Osteoblast (primary cell): Measurements from ENCODE around the gene SF3A1. TPM values are rescaled to one million over a fixed set of nuclear protein-coding genes. Genes with fewer than 3 reads are reported as not detected.

Source experiments
- DNase-seq: peaks from one replicate; pipeline ENCODE4 v3.0.0; 2011; ENCODE audit warnings: low spot score, mixed read lengths; ENCODE audit not compliant: insufficient read length; ENCODE audit errors: missing footprints
- H2AFZ ChIP-seq: 2 replicates; pipeline ENCODE4 v1.6.0; 2011; ENCODE audit warnings: mild to moderate bottlenecking, low read length
- H3K27ac ChIP-seq: 2 replicates; pipeline ENCODE4 v1.5.1; 2011; ENCODE audit warnings: mild to moderate bottlenecking, low read depth, low read length, moderate library complexity
- H3K27me3 ChIP-seq: 2 replicates; pipeline ENCODE4 v1.6.0; 2012; ENCODE audit warnings: mild to moderate bottlenecking, control low read depth, inconsistent platforms, low read length, moderate library complexity; ENCODE audit not compliant: insufficient read depth
- H3K36me3 ChIP-seq: 2 replicates; pipeline ENCODE4 v1.5.1; 2011; ENCODE audit warnings: mild to moderate bottlenecking, low read length, control low read depth, moderate library complexity; ENCODE audit not compliant: insufficient read depth
- H3K4me1 ChIP-seq: 2 replicates; pipeline ENCODE4 v1.5.1; 2011; ENCODE audit warnings: mild to moderate bottlenecking, low read length, control low read depth, moderate library complexity; ENCODE audit not compliant: insufficient read depth
- H3K4me2 ChIP-seq: 2 replicates; pipeline ENCODE4 v1.6.0; 2011; ENCODE audit warnings: mild to moderate bottlenecking, low read length; ENCODE audit not compliant: insufficient read depth
- H3K4me3 ChIP-seq: fragments of 200-600 bp; sonication (generic); 3 replicates; pipeline ENCODE4 v1.5.1; 2012; ENCODE audit warnings: mild to moderate bottlenecking, low read length, inconsistent platforms; ENCODE audit not compliant: insufficient read depth
- H3K79me2 ChIP-seq: 2 replicates; pipeline ENCODE4 v1.6.0; 2012; ENCODE audit warnings: mild to moderate bottlenecking, low read length, control low read depth, inconsistent platforms; ENCODE audit not compliant: insufficient read depth
- H3K9me3 ChIP-seq: 2 replicates; pipeline ENCODE4 v1.5.1; 2011; ENCODE audit warnings: low read depth, low read length, control low read depth
- H4K20me1 ChIP-seq: 2 replicates; pipeline ENCODE4 v1.6.0; 2012; ENCODE audit warnings: mild to moderate bottlenecking, low read length, control low read depth; ENCODE audit not compliant: insufficient read depth
- total RNA-seq: library from RNA; depleted of rRNA; stranded (reverse); fragments of >200 nt; gene quantifications from 2 replicates; pipeline ENCODE4 v1.2.3, GENCODE V29; 2012
- TF ChIP-seq, protein P1 (sequence below): IDR thresholded peaks from 2 replicates; pipeline ENCODE4 v1.5.1; 2011; ENCODE audit warnings: mild to moderate bottlenecking, low read depth, low read length, moderate library complexity; ENCODE audit errors: extremely low read depth

Gene SF3A1
- total RNA-seq, 1 donor: 21.7 TPM

DNA sequence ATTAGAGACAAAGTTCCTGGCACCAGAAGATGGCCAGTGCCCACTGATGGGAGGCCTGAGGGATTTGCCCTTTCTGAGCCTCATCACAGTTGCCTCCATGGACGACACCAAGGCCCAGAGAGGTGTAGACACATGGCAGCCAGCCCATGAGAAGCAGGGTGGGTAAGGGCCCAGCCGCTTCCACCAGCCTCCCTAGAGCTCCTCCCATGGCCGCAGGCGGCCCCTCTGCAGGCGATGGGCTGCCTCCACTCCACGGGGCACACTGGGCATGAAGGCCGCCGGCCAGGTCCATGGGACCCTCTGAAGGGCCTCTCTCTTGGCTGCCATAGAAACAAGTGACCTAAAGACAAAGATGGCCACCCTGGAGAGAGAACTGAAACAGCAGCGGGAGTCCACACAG, 14.6 kb upstream of the SF3A1 start:
- Histone ChIP-seq H4K20me1 (peaks cover 4% of the 10 kb centered on the region), H3K4me3 (no peak overlapping the region), H3K27me3 (no peaks in the 10 kb centered on the region), H3K4me2 (no peak overlapping the region), H3K27ac (no peak overlapping the region), H3K9me3 (no peaks in the 10 kb centered on the region), H3K79me2 (no peaks in the 10 kb centered on the region), H3K36me3 (no peaks in the 10 kb centered on the region), H3K4me1 (no peaks in the 10 kb centered on the region), H2AFZ (no peak overlapping the region)
- TF ChIP-seq, protein P1, sequence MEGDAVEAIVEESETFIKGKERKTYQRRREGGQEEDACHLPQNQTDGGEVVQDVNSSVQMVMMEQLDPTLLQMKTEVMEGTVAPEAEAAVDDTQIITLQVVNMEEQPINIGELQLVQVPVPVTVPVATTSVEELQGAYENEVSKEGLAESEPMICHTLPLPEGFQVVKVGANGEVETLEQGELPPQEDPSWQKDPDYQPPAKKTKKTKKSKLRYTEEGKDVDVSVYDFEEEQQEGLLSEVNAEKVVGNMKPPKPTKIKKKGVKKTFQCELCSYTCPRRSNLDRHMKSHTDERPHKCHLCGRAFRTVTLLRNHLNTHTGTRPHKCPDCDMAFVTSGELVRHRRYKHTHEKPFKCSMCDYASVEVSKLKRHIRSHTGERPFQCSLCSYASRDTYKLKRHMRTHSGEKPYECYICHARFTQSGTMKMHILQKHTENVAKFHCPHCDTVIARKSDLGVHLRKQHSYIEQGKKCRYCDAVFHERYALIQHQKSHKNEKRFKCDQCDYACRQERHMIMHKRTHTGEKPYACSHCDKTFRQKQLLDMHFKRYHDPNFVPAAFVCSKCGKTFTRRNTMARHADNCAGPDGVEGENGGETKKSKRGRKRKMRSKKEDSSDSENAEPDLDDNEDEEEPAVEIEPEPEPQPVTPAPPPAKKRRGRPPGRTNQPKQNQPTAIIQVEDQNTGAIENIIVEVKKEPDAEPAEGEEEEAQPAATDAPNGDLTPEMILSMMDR: no peak
- DNase-seq: peak; percentile 71

DNA sequence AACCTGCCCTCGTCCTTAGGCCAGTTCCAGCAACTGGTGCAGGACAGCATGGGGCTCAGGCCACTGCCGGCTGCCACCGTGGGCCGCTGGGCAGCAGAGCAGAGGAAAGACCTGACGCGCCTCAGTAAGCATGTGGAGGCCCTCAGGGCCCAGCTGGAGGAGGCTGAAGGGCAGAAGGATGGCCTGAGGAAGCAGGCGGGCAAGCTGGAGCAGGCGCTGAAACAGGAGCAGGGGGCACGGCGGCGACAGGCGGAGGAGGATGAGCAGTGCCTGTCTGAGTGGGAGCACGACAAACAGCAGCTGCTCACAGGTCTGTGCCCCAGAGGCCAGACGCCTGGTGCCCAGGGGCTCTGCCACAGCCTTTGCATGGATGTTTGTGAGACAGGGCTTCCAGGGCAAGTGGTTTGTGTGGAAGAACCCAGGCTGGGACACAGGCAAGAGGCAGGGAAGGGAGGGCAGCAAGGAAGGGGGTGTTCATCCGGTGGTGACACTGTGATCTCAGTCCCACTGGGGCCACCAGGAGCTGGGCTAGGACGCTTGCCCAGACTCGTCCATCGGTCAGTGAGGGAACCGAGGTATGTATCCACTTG, 14.0 kb upstream of the SF3A1 start:
- H2AFZ ChIP-seq: no peak overlapping the region
- no peak for DNase-seq
- H3K36me3 ChIP-seq: no peaks in the 10 kb centered on the region
- no peak overlapping the region for H3K4me2 ChIP-seq
- no peak overlapping the region for H3K4me3 ChIP-seq
- H3K9me3 ChIP-seq: no peaks in the 10 kb centered on the region
- TF ChIP-seq, protein P1: no peak
- H4K20me1 ChIP-seq: peaks cover 4% of the 10 kb centered on the region
- no peaks in the 10 kb centered on the region for H3K79me2 ChIP-seq
- no peaks in the 10 kb centered on the region for H3K27me3 ChIP-seq
- H3K4me1 ChIP-seq: no peaks in the 10 kb centered on the region
- H3K27ac ChIP-seq: no peak overlapping the region

DNA sequence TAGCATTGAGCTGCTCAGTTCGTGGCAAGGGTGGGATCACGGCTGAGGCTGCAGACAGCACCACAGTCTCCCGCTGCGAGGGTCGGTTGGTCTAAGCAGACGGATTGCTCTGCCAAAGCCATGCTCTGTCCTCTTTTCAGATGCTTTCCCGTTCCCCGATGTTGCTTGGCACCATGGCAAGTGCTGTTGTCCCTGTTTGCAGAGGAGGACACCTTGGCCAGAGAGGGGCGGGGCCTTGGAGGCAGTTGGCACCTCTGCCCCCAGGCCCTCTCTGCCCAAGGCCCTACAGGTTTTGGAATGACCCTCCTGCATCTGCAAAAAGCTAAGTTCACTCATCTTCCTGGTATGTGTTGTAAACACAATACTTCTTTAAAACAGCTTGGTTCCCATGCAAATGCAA, 11.7 kb upstream of the SF3A1 start:
- no peaks in the 10 kb centered on the region for H3K79me2 ChIP-seq
- no peaks in the 10 kb centered on the region for H3K36me3 ChIP-seq
- H4K20me1 ChIP-seq: no peaks in the 10 kb centered on the region
- H3K27ac ChIP-seq: no peak overlapping the region
- TF ChIP-seq, protein P1: no peak
- no peak overlapping the region for H3K4me2 ChIP-seq
- no peaks in the 10 kb centered on the region for H3K9me3 ChIP-seq
- no peak for DNase-seq
- H2AFZ ChIP-seq: no peak overlapping the region
- no peaks in the 10 kb centered on the region for H3K4me1 ChIP-seq
- H3K4me3 ChIP-seq: no peak overlapping the region
- H3K27me3 ChIP-seq: no peaks in the 10 kb centered on the region

DNA sequence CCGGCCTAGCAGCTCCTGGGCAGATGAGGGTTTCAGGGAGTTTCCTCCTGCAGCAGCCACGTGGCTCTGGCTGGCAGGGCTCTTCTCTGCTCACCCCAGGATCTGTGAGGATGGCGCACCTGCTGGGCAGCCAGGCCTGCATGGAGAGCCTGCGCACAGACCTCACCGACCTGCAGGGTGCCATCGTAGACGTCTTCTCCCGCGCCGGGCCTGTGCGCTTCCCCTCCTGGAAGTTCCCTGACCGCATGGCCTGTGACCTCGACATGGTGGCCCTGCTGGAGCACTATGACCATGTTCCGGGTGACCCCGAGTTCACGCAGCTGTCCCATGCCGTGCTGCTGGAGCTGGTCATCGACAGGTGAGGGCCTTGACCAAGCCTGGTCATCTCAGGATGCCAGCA, 9.2 kb upstream of the SF3A1 start:
- no peaks in the 10 kb centered on the region for H3K9me3 ChIP-seq
- no peaks in the 10 kb centered on the region for H3K27me3 ChIP-seq
- H3K4me2 ChIP-seq: no peak overlapping the region
- H3K4me3 ChIP-seq: no peak overlapping the region
- no peaks in the 10 kb centered on the region for H3K36me3 ChIP-seq
- no peaks in the 10 kb centered on the region for H4K20me1 ChIP-seq
- no peak overlapping the region for H2AFZ ChIP-seq
- no peak overlapping the region for H3K27ac ChIP-seq
- TF ChIP-seq, protein P1: no peak
- no peak for DNase-seq
- no peaks in the 10 kb centered on the region for H3K4me1 ChIP-seq
- no peaks in the 10 kb centered on the region for H3K79me2 ChIP-seq
